ENCODE results near the gene CCDC141. TPM values are rescaled to one million over a fixed set of nuclear protein-coding genes. Genes with fewer than 3 reads are reported as not detected.

CCDC141 gene
- total RNA-seq, 2 experiments from 2014 or later = 30.6 to 31.5 TPM

DNA sequence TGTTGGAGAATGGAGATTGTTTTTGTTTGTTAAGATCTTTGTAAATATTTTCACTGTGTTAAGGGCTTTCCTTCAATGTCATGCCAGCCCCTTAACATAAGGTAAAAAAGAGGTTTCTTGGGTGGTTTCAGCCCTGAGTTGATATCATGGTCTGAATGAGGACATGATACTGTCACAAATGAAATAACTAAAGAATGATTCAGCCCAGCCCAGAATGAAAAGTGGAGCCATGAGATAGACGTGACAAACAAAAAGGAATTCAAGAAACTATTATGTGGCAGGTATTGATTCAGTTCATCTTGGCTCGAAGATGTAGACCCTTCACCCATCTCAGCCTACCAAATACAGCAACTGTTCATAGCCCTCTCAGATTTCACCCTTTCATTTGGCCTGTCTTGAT lies 154.1 kb downstream of the CCDC141 start:
- TF ChIP-seq, protein P1, sequence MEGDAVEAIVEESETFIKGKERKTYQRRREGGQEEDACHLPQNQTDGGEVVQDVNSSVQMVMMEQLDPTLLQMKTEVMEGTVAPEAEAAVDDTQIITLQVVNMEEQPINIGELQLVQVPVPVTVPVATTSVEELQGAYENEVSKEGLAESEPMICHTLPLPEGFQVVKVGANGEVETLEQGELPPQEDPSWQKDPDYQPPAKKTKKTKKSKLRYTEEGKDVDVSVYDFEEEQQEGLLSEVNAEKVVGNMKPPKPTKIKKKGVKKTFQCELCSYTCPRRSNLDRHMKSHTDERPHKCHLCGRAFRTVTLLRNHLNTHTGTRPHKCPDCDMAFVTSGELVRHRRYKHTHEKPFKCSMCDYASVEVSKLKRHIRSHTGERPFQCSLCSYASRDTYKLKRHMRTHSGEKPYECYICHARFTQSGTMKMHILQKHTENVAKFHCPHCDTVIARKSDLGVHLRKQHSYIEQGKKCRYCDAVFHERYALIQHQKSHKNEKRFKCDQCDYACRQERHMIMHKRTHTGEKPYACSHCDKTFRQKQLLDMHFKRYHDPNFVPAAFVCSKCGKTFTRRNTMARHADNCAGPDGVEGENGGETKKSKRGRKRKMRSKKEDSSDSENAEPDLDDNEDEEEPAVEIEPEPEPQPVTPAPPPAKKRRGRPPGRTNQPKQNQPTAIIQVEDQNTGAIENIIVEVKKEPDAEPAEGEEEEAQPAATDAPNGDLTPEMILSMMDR (IDR thresholded peaks at IDR 0.05) = no peak
- POLR2A ChIA-PET = no interaction called here
- intact Hi-C loops (cut with DNase I, micrococcal nuclease) = no loop called here

DNA sequence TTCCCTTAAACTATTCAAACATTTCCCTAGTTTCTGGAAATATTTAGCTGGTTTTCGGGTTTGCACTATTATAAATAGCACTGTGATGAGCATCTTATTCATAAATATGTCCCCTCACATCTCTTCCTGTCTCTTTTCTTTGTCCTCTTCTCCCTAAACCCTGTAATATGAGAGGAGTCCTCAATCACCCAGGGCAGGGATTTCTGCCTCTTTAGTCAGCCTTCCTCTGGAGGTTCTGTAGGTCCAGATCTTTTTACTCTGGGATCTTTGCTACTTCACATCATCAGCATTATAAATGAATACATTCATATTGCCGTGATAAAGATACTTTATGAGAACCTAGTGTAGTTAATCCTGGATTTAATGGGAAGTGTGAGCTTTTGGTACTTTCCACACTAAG lies 154.8 kb downstream of the CCDC141 start:
- H3K4me3 ChIP-seq (ENCODE audit: low read length) = no peak overlapping the region
- Mint-ChIP-seq H3K9me3 (no peaks in the 10 kb centered on the region), H3K27ac (no peak overlapping the region), H3K4me3 (no peak overlapping the region), H3K4me1 (ENCODE audit: low read depth) (peaks cover 5% of the 10 kb centered on the region), H3K36me3 (ENCODE audit: low read depth) (no peaks in the 10 kb centered on the region), H3K27me3 (no peaks in the 10 kb centered on the region)
- no peaks in the 10 kb centered on the region for H3K9me3 ChIP-seq (ENCODE audit: control insufficient read depth in 1 of 2, insufficient read depth in 1 of 2, low read length in 2 of 2)
- no peak for ATAC-seq (ENCODE audit: poor library complexity)
- no peak for DNase-seq
- TF ChIP-seq, protein P1 (IDR thresholded peaks at IDR 0.05) = no peak
- ChIA-PET CTCF (no interaction called here), POLR2A (interaction anchor here (0.6 kb wide), 1 partner anchor 379 kb away, joined by 3 read pairs; no protein-coding TSS in a partner anchor)
- no peaks in the 10 kb centered on the region for H3K36me3 ChIP-seq (ENCODE audit: insufficient read depth, low read length)
- no peak overlapping the region for H3K27ac ChIP-seq (ENCODE audit: low read depth in 1 of 2, low read length in 2 of 2)
- intact Hi-C loops (cut with DNase I, micrococcal nuclease) = no loop called here
- H3K27me3 ChIP-seq (ENCODE audit: control insufficient read depth in 1 of 2, insufficient read depth in 2 of 2, low read length in 2 of 2) = no peaks in the 10 kb centered on the region
- H3K4me1 ChIP-seq (ENCODE audit: insufficient read depth, low read length) = no peaks in the 10 kb centered on the region

More for the DNA sequence above, 154.1 kb downstream of the CCDC141 start:
- Histone ChIP-seq H3K36me3 (ENCODE audit: insufficient read depth, low read length) (no peaks in the 10 kb centered on the region), H3K27me3 (ENCODE audit: control insufficient read depth in 1 of 2, insufficient read depth in 2 of 2, low read length in 2 of 2) (no peaks in the 10 kb centered on the region), H3K27ac (ENCODE audit: low read depth in 1 of 2, low read length in 2 of 2) (no peak overlapping the region), H3K4me3 (ENCODE audit: low read length) (no peak overlapping the region), H3K9me3 (ENCODE audit: control insufficient read depth in 1 of 2, insufficient read depth in 1 of 2, low read length in 2 of 2) (no peaks in the 10 kb centered on the region), H3K4me1 (ENCODE audit: insufficient read depth, low read length) (no peaks in the 10 kb centered on the region)
- Mint-ChIP-seq H3K4me1 (ENCODE audit: low read depth) (peaks cover 5% of the 10 kb centered on the region), H3K27ac (peak overlapping the region; percentile 34), H3K27me3 (no peaks in the 10 kb centered on the region), H3K9me3 (no peaks in the 10 kb centered on the region), H3K36me3 (ENCODE audit: low read depth) (no peaks in the 10 kb centered on the region), H3K4me3 (no peak overlapping the region)
- ATAC-seq (ENCODE audit: poor library complexity) (no peak), DNase-seq (no peak)
- CTCF ChIA-PET = no interaction called here

DNA sequence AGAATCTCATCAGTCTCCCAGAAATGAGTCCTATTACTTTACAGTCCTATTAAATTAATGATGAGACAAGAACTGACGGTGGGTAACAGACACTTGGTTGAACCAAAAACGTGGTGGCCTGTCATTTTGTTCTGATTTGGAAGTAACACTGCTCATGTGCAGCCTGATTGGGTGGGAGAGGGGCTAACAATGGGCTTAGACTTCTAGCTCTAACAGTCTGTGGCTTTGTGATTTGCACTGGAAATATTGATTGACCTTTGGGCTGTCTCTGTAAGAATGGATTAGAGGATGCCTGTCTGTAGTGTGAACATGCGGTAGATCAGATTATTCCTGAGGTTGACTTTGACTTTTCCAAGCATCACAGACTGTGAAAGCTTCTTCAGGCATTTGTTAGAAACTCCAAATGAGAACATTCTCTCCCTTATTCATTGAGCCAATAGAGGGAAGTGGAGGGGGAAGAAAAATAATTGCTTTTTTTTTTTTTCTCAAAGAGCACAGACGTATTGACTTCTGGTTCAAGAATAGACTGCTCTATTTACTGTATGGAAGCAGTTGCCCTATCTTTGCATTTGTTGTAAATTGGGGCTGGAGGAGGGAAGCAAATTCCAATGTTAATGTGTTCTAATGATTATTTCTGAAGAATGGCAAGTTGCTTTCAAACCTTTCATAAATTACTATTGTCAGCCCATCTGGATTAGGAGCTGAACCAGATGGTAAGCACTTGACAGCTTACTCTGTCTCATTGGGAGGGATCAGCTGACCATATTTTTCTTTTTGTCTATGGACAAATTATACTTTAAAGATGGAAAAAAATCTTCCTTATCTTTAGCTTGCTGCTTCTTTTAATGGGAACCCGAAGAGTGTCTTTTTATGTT lies 156.9 kb downstream of the CCDC141 start:
- H3K4me1 ChIP-seq (ENCODE audit: insufficient read depth, low read length) = no peaks in the 10 kb centered on the region
- no peak for DNase-seq
- TF ChIP-seq, protein P1 (IDR thresholded peaks at IDR 0.05) = no peak
- no peak overlapping the region for H3K27ac Mint-ChIP-seq
- peaks cover 5% of the 10 kb centered on the region for H3K4me1 Mint-ChIP-seq (ENCODE audit: low read depth)
- H3K4me3 ChIP-seq (ENCODE audit: low read length) = no peak overlapping the region
- no peaks in the 10 kb centered on the region for H3K9me3 ChIP-seq (ENCODE audit: control insufficient read depth in 1 of 2, insufficient read depth in 1 of 2, low read length in 2 of 2)
- CTCF ChIA-PET = interaction anchor here (0.7 kb wide), 1 partner anchor 226 kb away, joined by 3 read pairs; no protein-coding TSS in a partner anchor
- no peaks in the 10 kb centered on the region for H3K27me3 ChIP-seq (ENCODE audit: control insufficient read depth in 1 of 2, insufficient read depth in 2 of 2, low read length in 2 of 2)
- no peak overlapping the region for H3K27ac ChIP-seq (ENCODE audit: low read depth in 1 of 2, low read length in 2 of 2)
- no peaks in the 10 kb centered on the region for H3K36me3 ChIP-seq (ENCODE audit: insufficient read depth, low read length)
- intact Hi-C loops (cut with DNase I, micrococcal nuclease) = loop anchor here in 1 of 2 experiments (1.0 kb wide), 1 partner anchor 236 kb away; no protein-coding TSS in a partner anchor
- ATAC-seq (ENCODE audit: poor library complexity) = no peak
- POLR2A ChIA-PET = no interaction called here
- no peaks in the 10 kb centered on the region for H3K27me3 Mint-ChIP-seq
- peaks cover 8% of the 10 kb centered on the region for H3K36me3 Mint-ChIP-seq (ENCODE audit: low read depth)
- no peaks in the 10 kb centered on the region for H3K9me3 Mint-ChIP-seq
- H3K4me3 Mint-ChIP-seq = no peak overlapping the region
